ENCODE data around the gene ACOT7.
"Not testable (repeated sequence)": the region's sequence is repeated elsewhere in the genome, so short reads cannot be mapped to it uniquely, and the experiment has no call there.

ACOT7 gene

GRCh38 chr1:6380037-6380436 is 13.5 kb downstream of the ACOT7 start:
- Histone ChIP-seq H3K9me3 (ENCODE audit: low read length) (peaks cover 2% of the 10 kb centered on the region), H3K27me3 (ENCODE audit: insufficient read depth, low read length) (no peaks in the 10 kb centered on the region), H3K4me3 (ENCODE audit: low read length) (no peak overlapping the region), H3K36me3 (ENCODE audit: insufficient read depth, low read length) (no peaks in the 10 kb centered on the region), H2AFZ (ENCODE audit: low read depth, low read length) (no peak overlapping the region), H3K4me1 (ENCODE audit: insufficient read depth, low read length) (peaks cover 5% of the 10 kb centered on the region)

- no peaks in the 10 kb centered on the region for H3K36me3 ChIP-seq (ENCODE audit: insufficient read depth, low read length)
- H3K4me3 ChIP-seq (ENCODE audit: low read length), result no peak overlapping the region
- H2AFZ ChIP-seq (ENCODE audit: low read depth, low read length), result no peak overlapping the region
- no peaks in the 10 kb centered on the region for H3K27me3 ChIP-seq (ENCODE audit: insufficient read depth, low read length)
- H3K9me3 ChIP-seq (ENCODE audit: low read length), result no peaks in the 10 kb centered on the region
- H3K4me1 ChIP-seq (ENCODE audit: insufficient read depth, low read length), result no peaks in the 10 kb centered on the region
Observed at GRCh38 chr1:6378096-6378746, 15.3 kb downstream of the ACOT7 start.

- H3K9me3 ChIP-seq (ENCODE audit: low read length), result no peaks in the 10 kb centered on the region
- H3K36me3 ChIP-seq (ENCODE audit: insufficient read depth, low read length), result no peaks in the 10 kb centered on the region
- H3K4me1 ChIP-seq (ENCODE audit: insufficient read depth, low read length), result no peaks in the 10 kb centered on the region
- no peak overlapping the region for H3K4me3 ChIP-seq (ENCODE audit: low read length)
- H2AFZ ChIP-seq (ENCODE audit: low read depth, low read length), result no peak overlapping the region
- no peaks in the 10 kb centered on the region for H3K27me3 ChIP-seq (ENCODE audit: insufficient read depth, low read length)
Observed at GRCh38 chr1:6373961-6374720, 19.4 kb downstream of the ACOT7 start.

- not testable (repeated sequence) for H3K27me3 ChIP-seq (ENCODE audit: insufficient read depth, low read length); H3K9me3 ChIP-seq (ENCODE audit: low read length); H2AFZ ChIP-seq (ENCODE audit: low read depth, low read length); H3K36me3 ChIP-seq (ENCODE audit: insufficient read depth, low read length); H3K4me1 ChIP-seq (ENCODE audit: insufficient read depth, low read length); H3K4me3 ChIP-seq (ENCODE audit: low read length)
Observed at GRCh38 chr1:6372236-6372635, 21.3 kb downstream of the ACOT7 start.

GRCh38 chr1:6370006-6370405 is 23.6 kb downstream of the ACOT7 start:
- Histone ChIP-seq H3K36me3 (ENCODE audit: insufficient read depth, low read length) (no peaks in the 10 kb centered on the region), H2AFZ (ENCODE audit: low read depth, low read length) (no peak overlapping the region), H3K27me3 (ENCODE audit: insufficient read depth, low read length) (no peaks in the 10 kb centered on the region), H3K9me3 (ENCODE audit: low read length) (no peaks in the 10 kb centered on the region), H3K4me3 (ENCODE audit: low read length) (no peak overlapping the region), H3K4me1 (ENCODE audit: insufficient read depth, low read length) (no peaks in the 10 kb centered on the region)

- no peaks in the 10 kb centered on the region for H3K27me3 ChIP-seq (ENCODE audit: insufficient read depth, low read length)
- H3K36me3 ChIP-seq (ENCODE audit: insufficient read depth, low read length), result no peaks in the 10 kb centered on the region
- H2AFZ ChIP-seq (ENCODE audit: low read depth, low read length), result no peak overlapping the region
- H3K4me3 ChIP-seq (ENCODE audit: low read length), result no peak overlapping the region
- peaks cover 6% of the 10 kb centered on the region for H3K9me3 ChIP-seq (ENCODE audit: low read length)
- no peaks in the 10 kb centered on the region for H3K4me1 ChIP-seq (ENCODE audit: insufficient read depth, low read length)
Observed at GRCh38 chr1:6367381-6368012, 26.1 kb downstream of the ACOT7 start.

GRCh38 chr1:6365047-6365446 is 28.5 kb downstream of the ACOT7 start:
- H3K4me3 ChIP-seq (ENCODE audit: low read length), result no peak overlapping the region
- H3K27me3 ChIP-seq (ENCODE audit: insufficient read depth, low read length), result no peaks in the 10 kb centered on the region
- H3K36me3 ChIP-seq (ENCODE audit: insufficient read depth, low read length), result no peaks in the 10 kb centered on the region
- H2AFZ ChIP-seq (ENCODE audit: low read depth, low read length), result no peak overlapping the region
- H3K9me3 ChIP-seq (ENCODE audit: low read length), result peaks cover 6% of the 10 kb centered on the region
- peaks cover 11% of the 10 kb centered on the region for H3K4me1 ChIP-seq (ENCODE audit: insufficient read depth, low read length)

GRCh38 chr1:6363085-6363884 is 30.3 kb downstream of the ACOT7 start:
- H3K36me3 ChIP-seq (ENCODE audit: insufficient read depth, low read length); H3K27me3 ChIP-seq (ENCODE audit: insufficient read depth, low read length); H3K9me3 ChIP-seq (ENCODE audit: low read length); H2AFZ ChIP-seq (ENCODE audit: low read depth, low read length); H3K4me3 ChIP-seq (ENCODE audit: low read length): not testable (repeated sequence)
- peaks cover 28% of the 10 kb centered on the region for H3K4me1 ChIP-seq (ENCODE audit: insufficient read depth, low read length)

GRCh38 chr1:6361124-6361775 is 32.3 kb downstream of the ACOT7 start:
- no peaks in the 10 kb centered on the region for H3K27me3 ChIP-seq (ENCODE audit: insufficient read depth, low read length)
- no peak overlapping the region for H3K4me3 ChIP-seq (ENCODE audit: low read length)
- peaks cover 32% of the 10 kb centered on the region for H3K4me1 ChIP-seq (ENCODE audit: insufficient read depth, low read length)
- H3K36me3 ChIP-seq (ENCODE audit: insufficient read depth, low read length), result no peaks in the 10 kb centered on the region
- no peak overlapping the region for H2AFZ ChIP-seq (ENCODE audit: low read depth, low read length)
- H3K9me3 ChIP-seq (ENCODE audit: low read length), result peaks cover 6% of the 10 kb centered on the region

- Histone ChIP-seq H3K4me3 (ENCODE audit: low read length) (no peak overlapping the region), H3K27me3 (ENCODE audit: insufficient read depth, low read length) (no peaks in the 10 kb centered on the region), H2AFZ (ENCODE audit: low read depth, low read length) (no peak overlapping the region), H3K4me1 (ENCODE audit: insufficient read depth, low read length) (peaks cover 32% of the 10 kb centered on the region), H3K36me3 (ENCODE audit: insufficient read depth, low read length) (no peaks in the 10 kb centered on the region), H3K9me3 (ENCODE audit: low read length) (peaks cover 6% of the 10 kb centered on the region)
Observed at GRCh38 chr1:6360517-6361070, 33.0 kb downstream of the ACOT7 start.

GRCh38 chr1:6360117-6360496 is 33.5 kb downstream of the ACOT7 start:
- Histone ChIP-seq H3K4me1 (ENCODE audit: insufficient read depth, low read length) (peaks cover 32% of the 10 kb centered on the region), H3K27me3 (ENCODE audit: insufficient read depth, low read length) (no peaks in the 10 kb centered on the region), H3K9me3 (ENCODE audit: low read length) (peaks cover 6% of the 10 kb centered on the region), H3K4me3 (ENCODE audit: low read length) (no peak overlapping the region), H2AFZ (ENCODE audit: low read depth, low read length) (no peak overlapping the region), H3K36me3 (ENCODE audit: insufficient read depth, low read length) (no peaks in the 10 kb centered on the region)

- Histone ChIP-seq H3K9me3 (ENCODE audit: low read length) (peaks cover 6% of the 10 kb centered on the region), H3K36me3 (ENCODE audit: insufficient read depth, low read length) (no peaks in the 10 kb centered on the region), H3K4me3 (ENCODE audit: low read length) (no peak overlapping the region), H3K4me1 (ENCODE audit: insufficient read depth, low read length) (peaks cover 32% of the 10 kb centered on the region), H2AFZ (ENCODE audit: low read depth, low read length) (no peak overlapping the region), H3K27me3 (ENCODE audit: insufficient read depth, low read length) (no peaks in the 10 kb centered on the region)
Observed at GRCh38 chr1:6359216-6360116, 34.1 kb downstream of the ACOT7 start.
